CD4-positive, alpha-beta T cell treated with Interferon gamma for 1 hour (primary cell): ENCODE data around the gene PLPPR2.
"Not testable (repeated sequence)": the region's sequence is repeated elsewhere in the genome, so short reads cannot be mapped to it uniquely, and the experiment has no call there.

Experiments used
- DNase-seq: peaks from one replicate; pipeline ENCODE4 v3.0.0-alpha.2; 2020

Gene PLPPR2

DNA sequence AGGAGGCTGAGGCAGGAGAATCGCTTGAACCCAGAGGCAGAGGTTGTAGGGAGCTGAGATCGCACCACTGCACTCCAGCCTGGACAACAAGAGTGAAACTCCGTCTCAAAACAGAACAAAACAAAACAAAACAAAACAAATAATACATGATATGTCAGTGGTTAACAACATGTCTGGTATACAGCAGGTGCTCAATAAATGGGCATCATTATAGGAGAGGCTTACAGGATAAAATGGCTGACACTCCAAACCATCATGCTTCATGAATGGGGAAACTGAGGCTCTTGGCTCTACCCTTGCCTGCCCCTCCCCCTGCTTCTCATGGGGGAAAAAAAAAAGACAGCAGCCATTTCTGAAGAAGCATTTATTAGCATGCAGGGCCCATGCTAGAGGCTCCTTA, 12.8 kb upstream of the PLPPR2 start:
- DNase-seq, result no peak

DNA sequence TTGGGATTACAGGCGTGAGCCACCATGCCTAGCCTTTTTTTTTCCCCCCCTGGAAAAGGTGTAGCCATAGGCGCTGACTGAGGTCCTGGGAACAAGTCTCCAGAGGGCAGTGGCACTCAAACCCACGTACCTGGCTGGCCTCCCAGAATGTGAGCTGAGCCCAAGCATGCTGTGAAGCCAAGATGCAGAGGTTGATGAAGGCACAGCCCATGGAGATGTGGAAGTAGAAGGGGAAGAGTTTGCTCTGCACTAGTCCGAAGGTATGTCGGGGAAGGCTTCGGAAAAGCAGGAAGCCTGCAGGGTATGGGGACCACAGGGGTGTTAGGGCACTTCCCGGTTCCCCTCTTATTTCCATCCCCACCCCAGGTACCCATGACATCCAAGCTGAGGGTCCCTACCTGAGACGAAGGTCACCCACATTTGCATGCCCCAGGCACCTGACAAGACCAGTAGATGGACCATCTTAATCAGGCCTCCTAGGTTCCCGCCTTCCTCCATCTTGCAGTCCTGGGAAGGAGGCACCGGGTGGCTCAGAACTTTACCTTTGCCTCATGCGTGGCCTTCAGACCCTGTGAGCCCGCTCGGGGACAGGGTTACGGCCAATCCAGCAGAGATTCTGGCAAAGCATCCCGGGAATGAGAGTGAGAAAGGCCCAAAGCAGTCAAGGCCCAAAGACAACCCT, 10.0 kb upstream of the PLPPR2 start:
- DNase-seq, result no peak

DNA sequence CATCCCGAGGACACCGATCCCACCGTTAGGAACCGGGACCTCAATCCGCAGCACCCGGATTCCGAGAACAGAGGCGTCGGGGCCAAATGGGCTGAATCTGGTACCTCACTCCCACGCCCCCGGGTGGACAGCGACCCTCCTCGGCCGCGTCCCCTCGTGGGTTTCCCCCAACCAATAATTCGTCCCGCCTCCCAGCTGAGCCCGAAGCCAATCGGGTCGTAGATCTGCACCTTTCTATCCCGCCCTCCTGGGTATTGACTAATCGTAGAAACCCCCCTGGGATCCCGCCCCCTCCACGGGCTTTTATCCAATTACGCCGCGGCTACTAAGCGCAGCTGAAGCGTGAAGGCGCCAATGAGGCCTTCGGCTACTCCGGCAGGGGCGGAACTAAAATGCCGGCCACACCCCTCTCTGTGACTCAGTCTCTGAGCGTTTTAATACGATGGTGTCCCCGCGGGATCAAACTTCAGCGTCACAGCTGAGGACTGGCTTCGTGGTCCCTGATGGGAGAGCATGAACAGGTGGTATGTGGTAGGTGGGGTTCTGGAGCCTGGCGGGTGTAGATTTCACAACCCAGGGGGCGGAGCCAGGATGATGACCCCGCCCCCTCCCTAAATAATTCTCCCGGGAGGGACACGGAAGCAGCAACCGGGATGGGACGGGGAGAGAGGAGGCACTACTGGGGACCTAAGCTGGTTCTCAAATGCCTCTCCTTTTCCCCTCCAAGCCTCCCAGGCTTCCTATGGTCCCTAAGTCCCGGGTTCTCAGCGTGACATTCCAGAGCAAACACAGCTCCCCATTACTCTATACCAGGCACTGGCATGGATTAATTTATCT, 8.9 kb upstream of the PLPPR2 start, which contains the start of the genes CCDC159 and TMEM205:
TSS of gene CCDC159 (plus strand) at position 416 of the 837 bp plus-strand sequence. CDS start at position 504, 88 bp downstream.
TSS of gene TMEM205 (minus strand) at position 165 of the 837 bp plus-strand sequence. CDS start 649 bp downstream, outside the sequence.
- peak; percentile 99 for DNase-seq

DNA sequence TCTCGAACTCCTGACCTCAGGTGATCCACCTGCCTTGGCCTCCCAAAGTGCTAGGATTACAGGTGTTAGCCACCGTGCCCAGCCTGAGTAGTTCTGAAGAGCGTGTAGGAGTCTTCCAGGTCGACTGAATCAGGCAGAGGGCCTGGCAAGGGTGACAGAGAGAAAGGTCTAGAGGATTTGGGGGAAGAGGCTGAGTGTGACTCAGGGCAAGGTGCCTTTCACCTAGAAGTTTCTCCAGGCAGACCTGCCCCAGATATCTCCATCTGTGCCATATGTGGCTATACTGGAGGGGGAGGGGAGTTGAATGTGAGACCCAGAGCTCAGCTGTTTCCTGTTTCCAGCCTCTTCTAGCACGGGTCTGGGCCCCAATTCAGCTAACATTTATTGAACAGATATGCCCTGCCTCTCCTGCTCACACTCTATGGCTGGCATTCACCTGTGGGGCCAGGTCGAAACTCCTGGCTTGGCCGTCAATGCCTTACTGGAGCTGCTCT, 7.6 kb upstream of the PLPPR2 start:
- DNase-seq, result no peak

DNA sequence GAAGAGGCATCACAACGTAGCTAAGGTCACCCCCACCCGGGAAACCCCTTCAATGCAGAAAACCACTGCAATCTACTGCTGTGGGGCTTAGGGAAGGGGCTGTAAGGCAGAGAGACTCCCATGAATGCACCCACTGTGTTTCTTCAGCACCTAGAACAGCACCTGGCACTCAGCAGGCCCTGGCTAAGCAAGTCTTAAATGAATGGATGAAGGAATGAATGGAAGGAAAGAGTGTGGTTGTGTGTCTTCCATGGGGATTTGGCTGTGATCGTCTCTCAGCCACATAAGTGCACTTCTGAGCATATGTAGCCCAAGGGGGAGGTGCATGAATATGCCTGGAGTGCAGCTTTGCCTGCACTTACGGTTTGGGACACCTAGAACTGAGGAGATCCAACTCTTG, 6.1 kb upstream of the PLPPR2 start:
- no peak for DNase-seq

DNA sequence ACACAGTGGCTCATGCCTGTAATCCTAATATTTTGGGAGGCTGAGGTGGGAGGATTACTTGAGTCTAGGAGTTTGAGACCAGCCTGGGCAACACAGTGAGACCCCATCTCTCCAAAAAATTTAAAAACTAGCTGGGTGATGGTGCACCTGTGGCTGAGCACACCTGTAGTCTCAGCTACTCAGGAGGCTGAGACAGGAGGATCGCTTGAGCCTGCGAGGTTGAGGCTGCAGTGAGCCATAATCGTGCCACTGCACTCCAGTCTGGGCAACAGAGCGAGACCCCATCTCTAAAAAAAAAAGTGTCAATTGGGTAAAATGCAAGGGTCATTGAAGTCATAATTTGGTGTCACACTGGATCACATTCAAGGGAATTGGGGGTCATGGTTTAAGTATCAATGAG, 1.1 kb upstream of the PLPPR2 start:
- DNase-seq, result not testable (repeated sequence)

DNA sequence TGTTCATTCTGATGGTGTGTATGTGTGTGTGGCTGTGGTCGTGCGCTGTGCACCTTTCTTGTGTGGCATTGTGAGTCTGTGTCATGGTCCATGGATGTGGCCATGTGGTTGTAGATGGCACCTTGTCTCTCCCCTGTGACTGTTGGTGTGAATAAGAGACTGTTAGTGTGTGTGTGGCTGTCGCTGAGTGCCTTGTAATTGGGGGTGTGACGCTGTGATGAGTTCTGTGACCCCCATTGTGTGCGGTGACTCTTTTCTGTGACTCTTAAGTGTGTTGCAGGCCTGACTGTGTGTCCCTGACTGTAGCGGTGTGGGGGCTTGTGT, 804 bp downstream of the PLPPR2 start:
- no peak for DNase-seq

DNA sequence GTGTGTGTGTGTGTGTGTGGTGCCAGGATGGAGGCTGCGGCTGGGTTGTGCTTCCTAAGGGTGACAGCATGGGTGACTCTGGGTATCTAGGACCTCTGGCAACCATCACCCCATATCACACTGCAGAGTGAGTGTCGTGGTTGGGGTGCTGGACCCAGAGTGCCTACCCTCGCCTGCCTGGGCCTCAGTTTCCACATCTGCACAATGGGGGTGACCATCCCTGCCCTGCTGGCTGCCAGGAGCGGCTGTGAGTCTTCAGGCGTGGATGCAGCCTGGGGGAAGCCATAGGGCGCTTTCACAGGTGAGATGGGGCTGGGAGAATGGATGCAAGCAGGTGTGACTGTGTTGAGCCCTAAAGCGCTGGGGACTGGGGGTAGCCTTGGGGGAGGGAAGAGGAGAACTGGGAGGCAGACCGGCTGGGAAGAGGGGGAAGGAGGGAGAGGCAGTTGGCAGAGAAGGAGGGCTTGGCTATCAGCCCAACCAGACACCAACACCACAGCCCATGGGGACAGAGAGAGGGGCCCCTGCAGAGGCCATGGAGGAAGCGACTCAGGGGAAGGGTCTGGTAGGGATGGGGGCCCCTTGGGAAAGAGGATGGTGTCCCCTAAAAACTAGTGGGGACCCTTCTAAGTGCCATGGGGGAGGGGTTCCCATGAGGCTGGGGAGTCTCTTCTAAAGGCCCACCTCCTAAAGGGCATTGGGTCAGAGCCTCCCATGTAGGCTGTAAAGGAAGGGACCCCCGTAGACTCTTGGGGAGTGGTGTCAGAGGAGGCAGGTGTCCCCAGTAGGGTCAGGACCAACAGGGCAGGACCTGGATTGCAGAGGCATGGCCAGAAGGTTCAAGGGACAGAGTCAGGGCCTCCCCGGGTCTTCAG, 1.7 kb downstream of the PLPPR2 start:
- DNase-seq, result no peak

DNA sequence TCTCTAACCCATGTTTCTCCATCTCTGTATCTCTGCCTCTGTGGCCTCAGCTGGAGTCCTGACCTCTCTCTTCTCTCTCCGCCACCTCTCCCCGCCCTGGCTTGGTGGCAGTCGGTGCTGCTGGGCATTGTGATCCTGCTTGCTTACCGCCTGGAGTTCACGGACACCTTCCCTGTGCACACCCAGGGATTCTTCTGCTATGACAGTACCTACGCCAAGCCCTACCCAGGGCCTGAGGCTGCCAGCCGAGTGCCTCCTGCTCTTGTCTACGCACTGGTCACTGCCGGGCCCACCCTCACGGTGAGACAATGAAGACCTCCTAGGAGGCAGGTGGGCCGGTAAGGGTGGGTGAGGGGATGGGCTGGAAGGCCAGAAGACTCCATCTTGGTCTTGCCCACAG, 4.2 kb downstream of the PLPPR2 start:
- DNase-seq, result no peak

DNA sequence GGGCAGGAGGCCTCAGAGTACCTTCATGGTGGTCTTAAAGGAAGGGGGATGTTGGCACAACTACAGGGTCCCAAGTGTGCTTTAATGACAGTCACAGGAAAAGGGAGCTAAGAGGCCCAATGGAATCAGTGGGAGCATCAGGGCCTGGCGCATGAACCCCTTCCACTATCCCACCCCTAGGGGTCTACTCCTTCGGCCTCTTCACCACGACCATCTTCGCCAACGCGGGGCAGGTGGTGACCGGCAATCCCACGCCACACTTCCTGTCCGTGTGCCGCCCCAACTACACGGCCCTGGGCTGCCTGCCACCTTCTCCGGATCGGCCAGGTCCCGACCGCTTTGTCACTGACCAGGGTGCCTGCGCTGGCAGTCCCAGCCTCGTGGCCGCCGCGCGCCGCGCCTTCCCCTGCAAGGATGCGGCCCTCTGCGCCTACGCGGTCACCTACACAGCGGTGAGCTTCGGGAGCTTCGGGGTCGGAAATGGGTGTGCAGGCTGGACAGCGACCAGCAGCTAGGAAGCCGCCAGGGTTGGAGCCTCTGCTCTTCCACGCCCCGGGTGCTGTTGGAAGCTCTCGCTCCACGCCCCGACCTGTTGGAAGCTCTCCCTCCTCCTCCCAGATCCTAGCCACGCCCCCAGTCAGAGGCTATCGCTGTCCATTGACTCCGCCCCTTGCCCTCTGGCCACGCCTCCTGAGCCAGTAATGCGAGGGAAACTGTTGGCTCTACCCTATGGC, 6.0 kb downstream of the PLPPR2 start:
- no peak for DNase-seq

DNA sequence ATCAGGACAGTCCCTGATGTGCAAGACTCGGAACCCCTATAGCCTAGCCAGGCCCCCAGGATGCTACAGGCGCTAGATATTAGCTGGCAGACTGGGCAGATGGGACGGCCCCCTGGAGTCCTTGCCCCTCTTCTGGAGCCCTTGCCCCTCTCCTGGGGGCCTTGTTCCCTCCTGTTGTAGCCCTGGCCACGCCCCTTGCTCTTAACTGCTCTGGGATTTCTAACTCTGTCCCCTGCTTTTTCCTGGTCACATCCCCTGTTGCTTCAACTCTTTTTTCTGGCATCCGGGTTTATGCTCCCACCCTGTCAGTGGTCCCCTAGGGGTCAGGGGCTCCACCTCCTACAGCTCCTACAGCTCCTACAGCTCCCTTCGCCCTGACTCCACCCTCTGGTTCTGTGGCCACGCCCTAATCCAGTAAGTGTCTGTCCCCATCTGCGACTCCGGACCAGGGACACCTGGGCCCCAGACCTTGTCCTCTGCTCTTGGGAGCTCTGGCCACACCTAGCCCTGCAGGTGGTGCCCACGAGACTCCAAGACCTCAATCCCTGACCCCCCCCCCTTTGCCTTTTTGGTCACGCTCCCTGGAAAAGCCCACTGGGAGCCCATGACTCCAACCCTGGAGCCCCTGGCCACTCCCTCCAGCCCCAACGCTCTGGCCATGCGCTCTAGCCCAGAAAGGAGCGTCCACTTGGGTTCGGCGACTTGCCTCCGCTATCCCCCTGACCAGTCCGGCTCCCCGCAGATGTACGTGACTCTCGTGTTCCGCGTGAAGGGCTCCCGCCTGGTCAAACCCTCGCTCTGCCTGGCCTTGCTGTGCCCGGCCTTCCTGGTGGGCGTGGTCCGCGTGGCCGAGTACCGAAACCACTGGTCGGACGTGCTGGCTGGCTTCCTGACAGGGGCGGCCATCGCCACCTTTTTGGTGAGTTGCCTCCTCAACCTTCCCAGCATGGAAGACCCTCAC, 6.8 kb downstream of the PLPPR2 start:
- DNase-seq, result no peak

DNA sequence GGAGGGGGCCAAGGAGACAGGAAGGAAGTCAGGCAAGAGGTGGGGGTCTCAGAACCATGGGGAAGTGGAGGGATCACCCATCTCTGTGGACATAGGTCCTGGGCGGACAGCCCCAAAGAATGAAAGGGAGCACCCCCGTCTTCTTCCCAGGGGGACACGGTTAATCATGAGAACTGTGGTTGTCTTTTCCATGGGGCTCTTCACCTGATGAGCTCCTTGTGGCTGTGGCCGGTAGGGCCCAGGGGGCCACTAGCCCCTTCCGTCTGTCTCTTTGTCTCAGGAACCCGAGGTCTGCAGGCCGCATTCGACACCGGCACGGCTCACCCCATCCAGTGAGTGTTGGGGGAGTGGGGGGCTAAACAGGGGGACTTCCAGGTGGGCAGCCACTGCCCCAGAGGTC, 8.6 kb downstream of the PLPPR2 start:
- no peak for DNase-seq

DNA sequence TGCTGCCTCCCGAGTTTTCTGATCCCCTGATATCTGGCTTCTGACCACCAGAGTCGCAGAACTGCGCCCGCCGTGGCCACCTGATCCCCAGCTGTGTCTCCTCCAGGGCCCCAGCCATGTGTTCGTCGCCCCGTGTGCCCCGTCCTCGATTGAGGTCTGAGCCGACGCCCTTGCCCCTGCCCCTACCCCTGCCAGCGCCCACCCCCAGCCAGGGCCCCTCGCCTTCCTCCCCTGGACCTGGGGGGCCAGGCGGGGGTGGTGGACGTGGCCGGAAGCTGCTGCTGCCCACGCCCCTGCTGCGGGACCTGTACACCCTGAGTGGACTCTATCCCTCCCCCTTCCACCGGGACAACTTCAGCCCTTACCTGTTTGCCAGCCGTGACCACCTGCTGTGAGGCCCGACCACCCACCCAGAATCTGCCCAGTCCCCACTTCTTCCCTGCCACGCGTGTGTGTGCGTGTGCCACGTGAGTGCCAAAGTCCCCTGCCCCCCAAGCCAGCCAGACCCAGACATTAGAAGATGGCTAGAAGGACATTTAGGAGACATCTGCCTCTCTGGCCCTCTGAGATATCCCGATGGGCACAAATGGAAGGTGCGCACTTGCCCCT, 9.2 kb downstream of the PLPPR2 start:
- no peak for DNase-seq

DNA sequence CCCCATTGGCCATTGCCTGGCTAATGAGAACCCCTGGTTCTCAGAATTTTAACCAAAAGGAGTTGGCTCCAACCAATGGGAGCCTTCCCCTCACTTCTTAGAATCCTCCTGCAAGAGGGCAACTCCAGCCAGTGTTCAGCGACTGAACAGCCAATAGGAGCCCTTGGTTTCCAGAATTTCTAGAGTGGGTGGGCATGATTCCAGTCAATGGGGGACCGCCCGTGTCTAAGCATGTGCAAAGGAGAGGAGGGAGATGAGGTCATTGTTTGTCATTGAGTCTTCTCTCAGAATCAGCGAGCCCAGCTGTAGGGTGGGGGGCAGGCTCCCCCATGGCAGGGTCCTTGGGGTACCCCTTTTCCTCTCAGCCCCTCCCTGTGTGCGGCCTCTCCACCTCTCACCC, 9.7 kb downstream of the PLPPR2 start:
- no peak for DNase-seq

DNA sequence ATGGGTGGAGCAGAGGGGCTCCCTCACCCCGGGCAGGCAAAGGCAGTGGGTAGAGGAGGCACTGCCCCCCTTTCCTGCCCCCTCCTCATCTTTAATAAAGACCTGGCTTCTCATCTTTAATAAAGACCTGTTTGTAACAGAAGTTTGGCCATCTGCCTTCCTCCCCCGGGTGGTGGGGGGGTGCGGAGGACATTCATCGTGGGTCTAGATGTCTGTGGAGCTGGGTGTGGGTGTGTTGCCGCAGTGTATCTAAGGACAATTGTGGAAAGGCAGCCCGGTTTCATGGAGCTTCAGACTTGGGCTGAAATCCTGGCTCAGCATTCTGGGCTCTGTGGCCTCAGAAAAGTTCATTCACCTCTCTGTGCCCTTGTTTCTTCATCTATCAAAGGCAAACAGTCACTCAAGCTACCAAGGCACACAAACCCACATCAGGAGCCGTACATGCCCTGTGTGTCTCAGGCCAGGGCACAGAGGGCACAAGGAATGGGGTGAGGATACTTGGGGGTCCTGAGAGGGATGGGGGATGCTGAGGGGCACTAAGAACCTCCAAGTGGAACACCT, 10.4 kb downstream of the PLPPR2 start:
- DNase-seq, result no peak

DNA sequence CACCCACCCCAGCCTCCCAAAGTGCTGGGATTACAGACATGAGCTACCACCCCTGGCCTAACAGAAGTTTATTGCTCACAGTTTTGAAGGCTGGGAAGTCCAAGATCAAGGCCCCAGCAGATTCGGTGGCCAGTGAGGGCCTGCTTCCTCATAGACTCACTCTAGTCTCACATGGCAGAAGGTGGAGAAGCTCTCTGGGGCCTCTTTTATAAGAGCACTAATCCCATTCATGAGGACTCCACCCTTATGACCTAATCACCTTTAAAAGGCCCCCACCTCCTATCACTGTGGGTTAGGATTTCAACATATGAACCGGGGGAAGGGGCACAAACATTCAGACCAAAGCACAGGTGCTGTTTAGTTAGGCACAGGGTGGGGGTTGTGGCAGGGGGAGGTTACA, 12.3 kb downstream of the PLPPR2 start:
- no peak for DNase-seq

DNA sequence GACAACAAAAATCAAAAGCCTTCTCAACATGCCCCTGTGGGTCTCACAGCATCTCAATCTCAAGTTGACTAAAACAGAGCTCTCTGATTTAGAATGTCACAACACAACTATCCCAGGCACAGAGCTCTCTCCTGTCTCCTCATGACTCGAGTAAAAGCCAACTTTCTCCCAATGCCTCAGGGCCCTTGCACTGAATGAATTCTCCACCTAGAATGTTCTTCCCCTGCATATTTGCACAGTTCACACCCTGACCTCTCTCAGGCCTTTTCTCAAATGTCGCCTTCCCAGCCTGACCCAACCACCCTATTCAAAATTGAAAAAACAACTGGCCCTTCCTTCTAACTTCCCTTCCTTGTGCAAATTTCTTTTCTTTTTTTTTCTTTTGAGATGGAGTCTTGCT, 15.5 kb downstream of the PLPPR2 start:
- DNase-seq, result no peak

DNA sequence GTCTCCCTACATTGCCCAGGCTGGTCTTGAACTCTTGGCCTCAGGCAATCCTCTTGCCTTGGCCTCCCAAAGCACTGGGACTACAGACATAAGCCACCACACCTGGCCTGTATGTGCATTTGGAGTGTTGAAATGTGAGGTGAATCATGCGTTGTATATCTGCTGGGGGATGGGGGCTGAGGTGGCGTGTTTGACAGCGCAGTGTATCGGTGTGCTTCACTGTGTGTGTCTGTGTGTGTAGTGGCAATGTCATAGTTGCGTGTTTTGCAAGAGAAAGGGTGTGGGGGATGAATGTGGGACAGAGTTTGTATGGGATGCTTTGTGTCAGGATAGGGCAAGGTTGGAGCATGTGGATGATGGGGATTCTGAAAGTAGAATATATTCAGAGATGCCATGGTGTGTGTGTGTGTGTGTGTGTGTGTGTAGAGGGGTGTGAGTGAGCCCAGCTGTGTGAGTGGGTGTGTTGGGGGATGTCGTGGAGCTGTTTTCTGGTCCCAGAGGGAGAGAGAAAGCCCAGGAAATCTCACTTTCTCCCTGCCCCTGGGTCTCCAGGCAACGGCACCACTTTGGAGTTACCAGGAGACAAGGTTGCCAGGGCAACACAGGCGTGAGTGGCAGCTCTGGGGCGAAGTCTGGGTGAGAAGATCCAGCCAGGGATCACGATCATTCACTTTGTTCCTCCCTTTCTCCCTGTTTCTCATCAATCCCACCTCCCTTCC, 18.1 kb downstream of the PLPPR2 start:
- no peak for DNase-seq

DNA sequence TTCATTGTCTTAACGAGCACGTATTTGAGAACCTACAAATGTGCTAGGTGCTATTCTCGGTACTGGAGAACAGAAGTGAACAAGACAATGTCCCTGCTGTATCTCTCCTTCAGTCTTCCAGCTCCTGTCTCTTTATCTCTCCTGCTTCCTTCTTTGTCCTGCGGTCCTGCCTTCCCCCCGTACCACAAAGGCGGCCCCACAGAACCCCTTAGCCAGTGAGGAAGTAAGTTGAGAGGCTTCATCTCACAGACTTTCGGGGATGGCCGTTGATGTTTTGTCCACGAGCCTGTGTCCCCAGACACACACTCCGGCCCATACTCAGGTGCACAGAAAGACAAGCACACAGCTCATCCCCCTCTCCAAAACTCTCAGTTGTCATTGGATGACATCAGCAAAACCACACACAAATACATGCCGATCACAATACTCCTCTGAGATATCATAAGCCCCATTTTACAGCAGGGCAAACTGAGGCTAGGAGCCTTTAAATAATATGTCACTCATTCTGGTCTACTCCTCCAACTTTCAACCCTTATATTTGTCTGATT, 18.7 kb downstream of the PLPPR2 start:
- DNase-seq, result no peak
